ENCODE results near the gene ING3. TPM values are rescaled to one million over a fixed set of nuclear protein-coding genes. Genes with fewer than 3 reads are reported as not detected.

ING3 gene
- total RNA-seq, 1 donor: 11.3 TPM

- peak; percentile 77 to 96 (median 94) for DNase-seq (ENCODE audit: low read depth in 2 of 3, low spot score in 2 of 3)
Measured at GRCh38 chr7:120987683-120988590, 37.4 kb downstream of the ING3 start.

- peak in 2 of 3 donors; percentile 49 to 67 for DNase-seq (ENCODE audit: low read depth in 2 of 3, low spot score in 2 of 3)
Measured at GRCh38 chr7:120988591-120989256, 38.1 kb downstream of the ING3 start, which contains the start of gene CPED1. Gene CPED1 (plus strand): TSS chr7:120988711. CDS start chr7:120989622, 911 bp downstream.

GRCh38 chr7:120989257-120990220 is 39.0 kb downstream of the ING3 start:
- no peak for DNase-seq (ENCODE audit: low read depth in 2 of 3, low spot score in 2 of 3)

- no peak for DNase-seq (ENCODE audit: low read depth in 2 of 3, low spot score in 2 of 3)
Measured at GRCh38 chr7:120990468-120991118, 40.0 kb downstream of the ING3 start.

GRCh38 chr7:120991161-120991560 is 40.6 kb downstream of the ING3 start:
- no peak for DNase-seq (ENCODE audit: low read depth in 2 of 3, low spot score in 2 of 3)

- DNase-seq (ENCODE audit: low read depth in 2 of 3, low spot score in 2 of 3): no peak
Measured at GRCh38 chr7:120991581-120991980, 41.0 kb downstream of the ING3 start.

- DNase-seq (ENCODE audit: low read depth in 2 of 3, low spot score in 2 of 3): no peak
Measured at GRCh38 chr7:120992272-120992964, 41.8 kb downstream of the ING3 start.

GRCh38 chr7:120992965-120993494 is 42.5 kb downstream of the ING3 start:
- DNase-seq (ENCODE audit: low read depth in 2 of 3, low spot score in 2 of 3): no peak

- DNase-seq (ENCODE audit: low read depth in 2 of 3, low spot score in 2 of 3): no peak
Measured at GRCh38 chr7:120993553-120994191, 43.1 kb downstream of the ING3 start.

- no peak for DNase-seq (ENCODE audit: low read depth in 2 of 3, low spot score in 2 of 3)
Measured at GRCh38 chr7:120994512-120995410, 44.2 kb downstream of the ING3 start.

GRCh38 chr7:120995654-120996053 is 45.1 kb downstream of the ING3 start:
- peak in 1 of 3 donors; percentile 54 for DNase-seq (ENCODE audit: low read depth in 2 of 3, low spot score in 2 of 3)

- peak; percentile 18 to 99 (median 92) for DNase-seq (ENCODE audit: low read depth in 2 of 3, low spot score in 2 of 3)
Measured at GRCh38 chr7:120996333-120996987, 45.9 kb downstream of the ING3 start.

- DNase-seq (ENCODE audit: low read depth in 2 of 3, low spot score in 2 of 3): no peak
Measured at GRCh38 chr7:120996988-120997345, 46.4 kb downstream of the ING3 start.

GRCh38 chr7:120997882-120998474 is 47.4 kb downstream of the ING3 start:
- DNase-seq (ENCODE audit: low read depth in 2 of 3, low spot score in 2 of 3): no peak

GRCh38 chr7:120998520-120998919 is 47.9 kb downstream of the ING3 start:
- DNase-seq (ENCODE audit: low read depth in 2 of 3, low spot score in 2 of 3): no peak

GRCh38 chr7:120998996-120999565 is 48.5 kb downstream of the ING3 start:
- DNase-seq (ENCODE audit: low read depth in 2 of 3, low spot score in 2 of 3): no peak

Data from hematopoietic multipotent progenitor cell (in vitro differentiated cells).